Neural progenitor cell (in vitro differentiated cells): ENCODE measurements around the gene UTS2. TPM values are rescaled to one million over a fixed set of nuclear protein-coding genes. Genes with fewer than 3 reads are reported as not detected.

Experiments used
- DNase-seq: peaks from one replicate; pipeline ENCODE4 v3.0.0-alpha.2; 2016; ENCODE audit warnings: low spot score
- H2AFZ ChIP-seq: fragments of 200-600 bp; sonication (generic); replicated peaks from 2 replicates; pipeline ENCODE4 v1.6.1; 2016; ENCODE audit warnings: antibody characterized with exemption
- H3F3A ChIP-seq: fragments of 200-600 bp; sonication (generic); 2 replicates; pipeline ENCODE4 v1.6.1; 2016; ENCODE audit warnings: antibody characterized with exemption, low read depth
- H3K27ac ChIP-seq: fragments of 200-600 bp; sonication (generic); 2 replicates; pipeline ENCODE4 v1.5.1; 2016; ENCODE audit warnings: mild to moderate bottlenecking
- H3K27me3 ChIP-seq: fragments of 200-600 bp; sonication (generic); 2 replicates; pipeline ENCODE4 v1.6.1; 2016; ENCODE audit warnings: mild to moderate bottlenecking, moderate library complexity
- H3K36me3 ChIP-seq: fragments of 200-600 bp; sonication (generic); 2 replicates; pipeline ENCODE4 v1.5.1; 2016
- H3K4me1 ChIP-seq: fragments of 200-600 bp; sonication (generic); 2 replicates; pipeline ENCODE4 v1.6.1; 2016; ENCODE audit warnings: mixed run types
- H3K4me2 ChIP-seq: fragments of 200-600 bp; sonication (generic); 2 replicates; pipeline ENCODE4 v1.6.1; 2016
- H3K4me3 ChIP-seq: fragments of 200-600 bp; sonication (generic); 2 replicates; pipeline ENCODE4 v1.5.1; 2016
- H3K79me2 ChIP-seq: fragments of 200-600 bp; sonication (generic); 2 replicates; pipeline ENCODE4 v1.6.1; 2016; ENCODE audit warnings: low read depth
- H3K9ac ChIP-seq: fragments of 200-600 bp; sonication (generic); 2 replicates; pipeline ENCODE4 v1.6.1; 2016
- H3K9me3 ChIP-seq: fragments of 200-600 bp; sonication (generic); 2 replicates; pipeline ENCODE4 v1.5.1; 2016; ENCODE audit warnings: low read depth
- H4K20me1 ChIP-seq: fragments of 200-600 bp; sonication (generic); 2 replicates; pipeline ENCODE4 v1.6.1; 2016; ENCODE audit warnings: low read depth
- H3K27ac Mint-ChIP-seq: 3 replicates; pipeline ENCODE4 v1.8.0; 2021; ENCODE audit warnings: mixed read lengths
- H3K27me3 Mint-ChIP-seq: 2 replicates; pipeline ENCODE4 v1.8.0; 2022; ENCODE audit warnings: low read depth, mild to moderate bottlenecking, inconsistent platforms, moderate library complexity, mixed read lengths; ENCODE audit not compliant: insufficient read depth
- H3K36me3 Mint-ChIP-seq: 3 replicates; pipeline ENCODE4 v1.8.0; 2021; ENCODE audit warnings: mixed read lengths
- H3K4me1 Mint-ChIP-seq: 3 replicates; pipeline ENCODE4 v1.8.0; 2021; ENCODE audit warnings: mixed read lengths
- H3K4me3 Mint-ChIP-seq: 3 replicates; pipeline ENCODE4 v1.8.0; 2021; ENCODE audit warnings: mild to moderate bottlenecking, moderate library complexity, mixed read lengths
- H3K9me3 Mint-ChIP-seq: 3 replicates; pipeline ENCODE4 v1.8.0; 2020; ENCODE audit warnings: mixed read lengths
- CTCF ChIP-seq: fragments of 200-600 bp; sonication (generic); IDR thresholded peaks from 2 replicates; pipeline ENCODE4 v1.5.1; 2017; ENCODE audit warnings: antibody characterized with exemption, mild to moderate bottlenecking
- EZH2 ChIP-seq: fragments of 200-600 bp; sonication (generic); IDR thresholded peaks from 2 replicates; pipeline ENCODE4 v1.6.1; 2017; ENCODE audit warnings: antibody characterized with exemption, mild to moderate bottlenecking, moderate library complexity
- EZH2phosphoT487 ChIP-seq: fragments of 200-600 bp; sonication (generic); IDR thresholded peaks from 2 replicates; pipeline ENCODE4 v1.6.1; 2017; ENCODE audit warnings: antibody characterized with exemption
- total RNA-seq: library from RNA; depleted of rRNA; stranded (reverse); fragments of >200 nt; gene quantifications from 2 replicates; pipeline ENCODE4 v1.2.3, GENCODE V29; 2015; ENCODE audit warnings: low replicate concordance

The UTS2 gene
- total RNA-seq, 1 donor from 2014 or later = not detected

GRCh38 chr1:7824701-7825100 lies 28.2 kb downstream of the UTS2 start:
- peak; percentile 49 for DNase-seq
- no peak overlapping the region for H3K4me2 ChIP-seq
- no peak overlapping the region for H3K27ac Mint-ChIP-seq
- no peaks in the 10 kb centered on the region for H3K79me2 ChIP-seq
- H3F3A ChIP-seq = peaks cover 6% of the 10 kb centered on the region
- H3K4me3 Mint-ChIP-seq = no peak overlapping the region
- peaks cover 10% of the 10 kb centered on the region for H3K36me3 Mint-ChIP-seq
- H3K4me3 ChIP-seq = no peak overlapping the region
- no peaks in the 10 kb centered on the region for H3K27me3 ChIP-seq
- no peak overlapping the region for H3K27ac ChIP-seq
- H3K9me3 ChIP-seq = no peaks in the 10 kb centered on the region
- TF ChIP-seq CTCF = no peak
- TF ChIP-seq EZH2 = no peak
- no peak for TF ChIP-seq EZH2phosphoT487
- H3K9me3 Mint-ChIP-seq = no peaks in the 10 kb centered on the region
- no peaks in the 10 kb centered on the region for H3K36me3 ChIP-seq
- H3K4me1 Mint-ChIP-seq = no peaks in the 10 kb centered on the region
- no peaks in the 10 kb centered on the region for H3K27me3 Mint-ChIP-seq
- H3K9ac ChIP-seq = no peak overlapping the region
- no peak overlapping the region for H2AFZ ChIP-seq
- no peaks in the 10 kb centered on the region for H4K20me1 ChIP-seq
- peaks cover 9% of the 10 kb centered on the region for H3K4me1 ChIP-seq

GRCh38 chr1:7821282-7821681 lies 31.6 kb downstream of the UTS2 start:
- Histone ChIP-seq H2AFZ (no peak overlapping the region), H3F3A (peaks cover 6% of the 10 kb centered on the region), H3K4me2 (no peak overlapping the region), H3K36me3 (no peaks in the 10 kb centered on the region), H3K27ac (no peak overlapping the region), H3K4me3 (no peak overlapping the region), H4K20me1 (no peaks in the 10 kb centered on the region), H3K9me3 (no peaks in the 10 kb centered on the region), H3K79me2 (no peaks in the 10 kb centered on the region), H3K4me1 (peaks cover 9% of the 10 kb centered on the region), H3K9ac (no peak overlapping the region), H3K27me3 (no peaks in the 10 kb centered on the region)
- no peak for DNase-seq
- no peak overlapping the region for H3K4me3 Mint-ChIP-seq
- no peak for TF ChIP-seq EZH2
- no peak for TF ChIP-seq CTCF
- H3K9me3 Mint-ChIP-seq = no peaks in the 10 kb centered on the region
- no peak overlapping the region for H3K27ac Mint-ChIP-seq
- peaks cover 5% of the 10 kb centered on the region for H3K36me3 Mint-ChIP-seq
- no peaks in the 10 kb centered on the region for H3K4me1 Mint-ChIP-seq
- no peaks in the 10 kb centered on the region for H3K27me3 Mint-ChIP-seq

- no peaks in the 10 kb centered on the region for H3K9me3 ChIP-seq
- no peaks in the 10 kb centered on the region for H3K27me3 ChIP-seq
- H3K4me3 ChIP-seq = no peak overlapping the region
- H2AFZ ChIP-seq = no peak overlapping the region
- no peak for DNase-seq
- Mint-ChIP-seq H3K27ac (no peak overlapping the region), H3K36me3 (peaks cover 33% of the 10 kb centered on the region), H3K9me3 (peaks cover 18% of the 10 kb centered on the region), H3K27me3 (no peaks in the 10 kb centered on the region), H3K4me1 (no peaks in the 10 kb centered on the region), H3K4me3 (no peak overlapping the region)
- no peak for TF ChIP-seq CTCF
- peaks cover 3% of the 10 kb centered on the region for H3K36me3 ChIP-seq
- H3K4me2 ChIP-seq = no peak overlapping the region
- no peaks in the 10 kb centered on the region for H4K20me1 ChIP-seq
- H3K79me2 ChIP-seq = no peaks in the 10 kb centered on the region
- H3K27ac ChIP-seq = no peak overlapping the region
- no peaks in the 10 kb centered on the region for H3K4me1 ChIP-seq
- no peaks in the 10 kb centered on the region for H3F3A ChIP-seq
- H3K9ac ChIP-seq = no peak overlapping the region
These were observed 39.0 kb downstream of the UTS2 start for GRCh38 chr1:7813677-7814373.
